ENCODE results near the gene LPP.

GRCh38 chr3:188829576-188829975 is 675.6 kb downstream of the LPP start:
- TF ChIP-seq CTCF (IDR thresholded peaks at IDR 0.05; ENCODE audit: insufficient read depth, low read depth, low read length), result no peak
- TF ChIP-seq EZH2 (IDR thresholded peaks at IDR 0.05; ENCODE audit: insufficient read depth, low read length), result no peak
